HG03442 (cell line): ENCODE data around the gene SYCE1L.

ENCODE experiments used
- ATAC-seq: cut with Tn5 transposase; IDR thresholded peaks from one replicate; pipeline ENCODE4 v1.9.1; 2021; ENCODE audit warnings: mild to moderate bottlenecking, moderate library complexity; ENCODE audit not compliant: unreplicated experiment

The SYCE1L gene

GRCh38 chr16:77246150-77246549 lies 46.9 kb downstream of the SYCE1L start:
- no peak for ATAC-seq

GRCh38 chr16:77250400-77250799 lies 51.2 kb downstream of the SYCE1L start:
- ATAC-seq, result no peak
